Heart left ventricle (tissue), 13 donors: ENCODE measurements around the gene SMAGP.

ENCODE experiments used
- POLR2A ChIP-seq, 2 donors: fragments of 450-650 bp; IDR thresholded peaks; one replicate each; pipeline ENCODE4 v1.6.1; 2017; ENCODE audit warnings: antibody characterized with exemption in 2 of 2, mild to moderate bottlenecking in 2 of 2, moderate library complexity in 2 of 2
- TF ChIP-seq, protein P1 (sequence below), 12 donors: fragments of 200-600 bp; sonication (generic) in 4 of 12; IDR thresholded peaks; one replicate each; pipeline versions ENCODE4 v1.5.0 to v1.8.0; 2018 to 2022; ENCODE audit warnings: antibody characterized with exemption in 12 of 12, mild to moderate bottlenecking in 5 of 12
- donor health status: ischemic (EF 13 %, LVEDD 7.1; RV severe dilation, severe dysfunction).
- donor health status: DM: no; HTN: yes; CAD: no.
- donor health status: DM: no; HTN: no; CAD: no.
- donor health status: ischemic (EF 25% LVEDD 6.9; RV normal size, moderate dysfunction).
- donor health status: ischemic (EF 25% LVEDD 5.7; RV mildly dilated, moderate dysfunction).
- donor health status: ischemic (EF 35%, LVEDD 5.7; RV mildly dilated, moderate dysfunction).
- donor health status: nonischemic (EF 11% LVEDD 7.7; RV severe dilation, severe dysfunction).
- donor health status: DM: yes; HTN: yes; CAD: no.
- donor health status: PGD.
- donor health status: ischemic (EF 29% LVEDD 5.4; RV normal size, mild dysfunction).
- donor health status: nonischemic (EF 23%, LVEDD 6.1; RV moderate dilation, normal function).

- TF ChIP-seq, protein P1, sequence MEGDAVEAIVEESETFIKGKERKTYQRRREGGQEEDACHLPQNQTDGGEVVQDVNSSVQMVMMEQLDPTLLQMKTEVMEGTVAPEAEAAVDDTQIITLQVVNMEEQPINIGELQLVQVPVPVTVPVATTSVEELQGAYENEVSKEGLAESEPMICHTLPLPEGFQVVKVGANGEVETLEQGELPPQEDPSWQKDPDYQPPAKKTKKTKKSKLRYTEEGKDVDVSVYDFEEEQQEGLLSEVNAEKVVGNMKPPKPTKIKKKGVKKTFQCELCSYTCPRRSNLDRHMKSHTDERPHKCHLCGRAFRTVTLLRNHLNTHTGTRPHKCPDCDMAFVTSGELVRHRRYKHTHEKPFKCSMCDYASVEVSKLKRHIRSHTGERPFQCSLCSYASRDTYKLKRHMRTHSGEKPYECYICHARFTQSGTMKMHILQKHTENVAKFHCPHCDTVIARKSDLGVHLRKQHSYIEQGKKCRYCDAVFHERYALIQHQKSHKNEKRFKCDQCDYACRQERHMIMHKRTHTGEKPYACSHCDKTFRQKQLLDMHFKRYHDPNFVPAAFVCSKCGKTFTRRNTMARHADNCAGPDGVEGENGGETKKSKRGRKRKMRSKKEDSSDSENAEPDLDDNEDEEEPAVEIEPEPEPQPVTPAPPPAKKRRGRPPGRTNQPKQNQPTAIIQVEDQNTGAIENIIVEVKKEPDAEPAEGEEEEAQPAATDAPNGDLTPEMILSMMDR (IDR thresholded peaks at IDR 0.05): no peak
- TF ChIP-seq POLR2A (IDR thresholded peaks at IDR 0.05): no peak
Observed at GRCh38 chr12:51234530-51234929, 35.7 kb downstream of the SMAGP start.
